Stimulated activated CD4-positive, alpha-beta T cell treated with anti-CD3 and anti-CD28 coated beads, Interleukin-4, amount 100 ng/mL, for 4 hours (primary cell): ENCODE measurements around the gene FGFBP1.

Source experiments
- DNase-seq, 2 experiments: peaks; one replicate each; pipeline ENCODE4 v3.0.0-alpha.2; 2020

Gene FGFBP1

GRCh38 chr4:15938640-15939039 lies at the start of gene FGFBP1:
Gene FGFBP1, minus strand, starts transcription at chr4:15938740. Its CDS starts 2,108 bp downstream, at chr4:15936632.
- DNase-seq = no peak

GRCh38 chr4:15988222-15988621 lies 49.7 kb upstream of the FGFBP1 start:
- DNase-seq = no peak

GRCh38 chr4:15986907-15987306 lies 48.4 kb upstream of the FGFBP1 start:
- no peak for DNase-seq

GRCh38 chr4:15983610-15984009 lies 45.1 kb upstream of the FGFBP1 start:
- no peak for DNase-seq

- no peak for DNase-seq
Measured at GRCh38 chr4:15982842-15983524, 44.4 kb upstream of the FGFBP1 start.

GRCh38 chr4:15976456-15977447 lies 38.2 kb upstream of the FGFBP1 start:
- DNase-seq = no peak

GRCh38 chr4:15971068-15971801 lies 32.7 kb upstream of the FGFBP1 start:
- DNase-seq = no peak

GRCh38 chr4:15968551-15969300 lies 30.2 kb upstream of the FGFBP1 start:
- no peak for DNase-seq

GRCh38 chr4:15965325-15965724 lies 26.8 kb upstream of the FGFBP1 start:
- no peak for DNase-seq

GRCh38 chr4:15964159-15964558 lies 25.6 kb upstream of the FGFBP1 start:
- no peak for DNase-seq

GRCh38 chr4:15963576-15963975 lies 25.0 kb upstream of the FGFBP1 start:
- no peak for DNase-seq

GRCh38 chr4:15963001-15963451 lies 24.5 kb upstream of the FGFBP1 start, which contains the start of gene FGFBP2:
Gene FGFBP2, minus strand, starts transcription at chr4:15963175. Its CDS starts 46 bp downstream, at chr4:15963129.
- DNase-seq = peak; percentile 35 to 36

- DNase-seq = no peak
Measured at GRCh38 chr4:15961781-15962510, 23.4 kb upstream of the FGFBP1 start.

- no peak for DNase-seq
Measured at GRCh38 chr4:15958562-15958961, 20.0 kb upstream of the FGFBP1 start.

GRCh38 chr4:15956179-15956850 lies 17.8 kb upstream of the FGFBP1 start:
- peak; percentile 70 to 77 for DNase-seq

- DNase-seq = no peak
Measured at GRCh38 chr4:15955670-15956069, 17.1 kb upstream of the FGFBP1 start.

- no peak for DNase-seq
Measured at GRCh38 chr4:15953625-15954024, 15.1 kb upstream of the FGFBP1 start.

- DNase-seq = no peak
Measured at GRCh38 chr4:15951781-15952180, 13.2 kb upstream of the FGFBP1 start.

GRCh38 chr4:15948826-15949225 lies 10.3 kb upstream of the FGFBP1 start:
- no peak for DNase-seq

GRCh38 chr4:15947684-15948083 lies 9.1 kb upstream of the FGFBP1 start:
- no peak for DNase-seq

GRCh38 chr4:15945516-15945915 lies 7.0 kb upstream of the FGFBP1 start:
- no peak for DNase-seq
